CD14-positive monocyte (primary cell): ENCODE data around the gene MARVELD3. TPM values are rescaled to one million over a fixed set of nuclear protein-coding genes. Genes with fewer than 3 reads are reported as not detected.

Experiments used
- DNase-seq, 3 donors: peaks; one replicate each; pipeline ENCODE4 v3.0.0-alpha.2; 2011 to 2022
- H2AFZ ChIP-seq: 2 replicates; pipeline ENCODE4 v1.6.0; 2012; ENCODE audit warnings: mild to moderate bottlenecking, low read depth, low read length, inconsistent platforms; ENCODE audit not compliant: insufficient read depth, poor library complexity, severe bottlenecking
- H3K27ac ChIP-seq, 2 donors: 1 replicate in 1 of 2; 2 replicates in 1 of 2; pipeline ENCODE4 v1.5.1; 2012 to 2013; ENCODE audit warnings: low read length in 2 of 2, control low read depth in 1 of 2, inconsistent platforms in 1 of 2, low read depth in 1 of 2, mild to moderate bottlenecking in 1 of 2
- H3K27me3 ChIP-seq, 2 donors: one replicate each; pipeline versions ENCODE4 v1.6.0 to v1.6.1; 2011 to 2013; ENCODE audit warnings: low read length in 2 of 2; ENCODE audit not compliant: control insufficient read depth in 2 of 2, insufficient read depth in 2 of 2
- H3K36me3 ChIP-seq, 2 donors: replicated peaks in 1 of 2; 1 replicate in 1 of 2; 2 replicates in 1 of 2; pipeline versions ENCODE4 v1.5.1 to v1.6.1; 2012 to 2013; ENCODE audit warnings: low read length in 2 of 2, control low read depth in 1 of 2, inconsistent platforms in 1 of 2, mild to moderate bottlenecking in 1 of 2; ENCODE audit not compliant: insufficient read depth in 2 of 2, control insufficient read depth in 1 of 2
- H3K4me1 ChIP-seq, 2 donors: 1 replicate in 1 of 2; 2 replicates in 1 of 2; pipeline versions ENCODE4 v1.5.1 to v1.6.1; 2012 to 2013; ENCODE audit warnings: low read length in 2 of 2, control low read depth in 1 of 2, inconsistent platforms in 1 of 2, mild to moderate bottlenecking in 1 of 2, moderate library complexity in 1 of 2; ENCODE audit not compliant: insufficient read depth in 2 of 2, control insufficient read depth in 1 of 2
- H3K4me2 ChIP-seq: replicated peaks from 2 replicates; pipeline ENCODE3; 2012; ENCODE audit warnings: low read length, moderate library complexity, mild to moderate bottlenecking; ENCODE audit not compliant: poor library complexity, severe bottlenecking; ENCODE audit errors: extremely low read depth
- H3K4me3 ChIP-seq, 3 experiments: fragments of 200-600 bp in 1 of 3; sonication (generic) in 1 of 3; replicated peaks in 1 of 3; 1 replicate in 2 of 3; 2 replicates in 1 of 3; pipeline ENCODE4 v1.5.1; 2011 to 2013; ENCODE audit warnings: low read length in 3 of 3, mild to moderate bottlenecking in 3 of 3, control low read depth in 2 of 3, low read depth in 2 of 3, inconsistent platforms in 1 of 3, moderate library complexity in 1 of 3
- H3K79me2 ChIP-seq: 2 replicates; pipeline ENCODE4 v1.6.0; 2012; ENCODE audit warnings: mild to moderate bottlenecking, control low read depth, inconsistent platforms, low read length, moderate library complexity; ENCODE audit not compliant: insufficient read depth
- H3K9ac ChIP-seq: 2 replicates; pipeline ENCODE4 v1.6.0; 2017; ENCODE audit warnings: low read length, mild to moderate bottlenecking; ENCODE audit not compliant: insufficient read depth, poor library complexity, severe bottlenecking
- H3K9me3 ChIP-seq, 2 donors: replicated peaks in 1 of 2; 1 replicate in 1 of 2; 2 replicates in 1 of 2; pipeline versions ENCODE4 v1.5.1 to v1.6.1; 2012 to 2013; ENCODE audit warnings: low read length in 2 of 2, control low read depth in 1 of 2; ENCODE audit not compliant: control insufficient read depth in 1 of 2, insufficient read depth in 1 of 2
- H4K20me1 ChIP-seq: 2 replicates; pipeline ENCODE4 v1.6.0; 2012; ENCODE audit warnings: mild to moderate bottlenecking, low read length, control low read depth, moderate library complexity; ENCODE audit not compliant: insufficient read depth
- H3K27ac Mint-ChIP-seq, 7 donors: one replicate each; pipeline ENCODE4 v1.8.0; 2020; ENCODE audit warnings: mild to moderate bottlenecking in 7 of 7, mixed read lengths in 7 of 7, moderate library complexity in 6 of 7, inconsistent platforms in 2 of 7
- H3K27me3 Mint-ChIP-seq, 3 donors: one replicate each; pipeline ENCODE4 v1.8.0; 2021 to 2022; ENCODE audit warnings: low read depth in 3 of 3, mild to moderate bottlenecking in 3 of 3, mixed read lengths in 3 of 3, moderate library complexity in 3 of 3, inconsistent platforms in 1 of 3
- H3K36me3 Mint-ChIP-seq, 2 donors: one replicate each; pipeline ENCODE4 v1.8.0; 2020; ENCODE audit warnings: mixed read lengths in 2 of 2, inconsistent platforms in 1 of 2, mild to moderate bottlenecking in 1 of 2
- H3K4me1 Mint-ChIP-seq: one replicate; pipeline ENCODE4 v1.8.0; 2020; ENCODE audit warnings: mild to moderate bottlenecking, mixed read lengths
- H3K4me3 Mint-ChIP-seq, 2 donors: one replicate each; pipeline ENCODE4 v1.8.0; 2020; ENCODE audit warnings: mild to moderate bottlenecking in 2 of 2, mixed read lengths in 2 of 2, moderate library complexity in 1 of 2
- H3K9me3 Mint-ChIP-seq, 7 donors: one replicate each; pipeline ENCODE4 v1.8.0; 2020 to 2022; ENCODE audit warnings: mixed read lengths in 7 of 7, mild to moderate bottlenecking in 6 of 7, moderate library complexity in 6 of 7, inconsistent platforms in 2 of 7
- WGBS: methylation state at CpG from one replicate; pipeline ENCODE4 v1.1.5; 2013; ENCODE audit warnings: missing lambda C conversion rate; ENCODE audit not compliant: insufficient coverage; 5-methylcytosine and 5-hydroxymethylcytosine counted together
- intact Hi-C, 2 donors: fragments of 100-400 bp; cut with micrococcal nuclease; formaldehyde crosslinking; loops; one replicate each; pipeline versions ENCODE4 v1.15.0 to v1.15.1; 2023
- polyA plus RNA-seq, 3 donors: library from polyadenylated mRNA; depleted of rRNA in 1 of 3; unstranded in 2 of 3; stranded (reverse) in 1 of 3; fragments of 300-500 nt in 2 of 3; fragments of >200 nt in 1 of 3; fragmentation: Illumina TruSeq in 2 of 3; gene quantifications; 1 replicate in 2 of 3; 2 replicates in 1 of 3; pipeline ENCODE4 v1.2.3, GENCODE V29; 2012 to 2021
- TF ChIP-seq, protein P1 (sequence below): fragments of 200-600 bp; IDR thresholded peaks from one replicate; pipeline ENCODE4 v1.8.0; 2022; ENCODE audit warnings: antibody characterized with exemption, mild to moderate bottlenecking

Gene MARVELD3
- polyA plus RNA-seq, 3 donors = 0.12 TPM; not detected in 2

DNA sequence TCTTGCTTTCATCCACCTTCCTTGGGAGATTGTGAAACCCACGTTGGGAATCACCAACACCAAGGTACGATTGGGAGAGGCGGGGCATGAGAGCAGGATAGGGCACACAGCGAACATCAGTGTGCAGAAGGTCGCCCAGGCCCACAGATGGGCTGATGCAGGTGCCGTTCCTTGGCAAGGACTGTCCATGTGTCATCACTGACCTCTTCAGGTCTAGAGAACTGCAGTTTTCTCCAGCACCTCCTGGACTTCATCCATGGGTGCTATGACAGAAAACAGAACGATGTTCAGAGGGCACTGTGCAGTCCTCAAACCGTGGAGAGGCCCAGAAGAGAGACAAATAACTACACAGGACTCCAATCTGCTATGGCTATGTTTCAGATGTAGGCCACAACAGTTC is 25.2 kb upstream of the MARVELD3 start:
- Histone ChIP-seq H3K9me3 (no peaks in the 10 kb centered on the region), H3K9ac (no peak overlapping the region), H3K79me2 (no peaks in the 10 kb centered on the region), H3K36me3 (no peaks in the 10 kb centered on the region), H3K4me1 (no peaks in the 10 kb centered on the region), H2AFZ (no peak overlapping the region), H3K27me3 (no peaks in the 10 kb centered on the region), H3K27ac (no peak overlapping the region), H4K20me1 (no peaks in the 10 kb centered on the region), H3K4me2 (no peak overlapping the region), H3K4me3 (no peak overlapping the region)
- WGBS = 83% methylated on average over 8 of the region's 8 CpGs
- Mint-ChIP-seq H3K9me3 (peaks cover 0 to 7% (median 3%) of the 10 kb centered on the region in 7 donors), H3K4me3 (no peak overlapping the region), H3K36me3 (no peaks in the 10 kb centered on the region), H3K4me1 (no peaks in the 10 kb centered on the region), H3K27ac (no peak overlapping the region), H3K27me3 (peaks cover 0 to 12% (median 3%) of the 10 kb centered on the region in 3 donors)
- intact Hi-C loops = no loop called here
- TF ChIP-seq, protein P1, sequence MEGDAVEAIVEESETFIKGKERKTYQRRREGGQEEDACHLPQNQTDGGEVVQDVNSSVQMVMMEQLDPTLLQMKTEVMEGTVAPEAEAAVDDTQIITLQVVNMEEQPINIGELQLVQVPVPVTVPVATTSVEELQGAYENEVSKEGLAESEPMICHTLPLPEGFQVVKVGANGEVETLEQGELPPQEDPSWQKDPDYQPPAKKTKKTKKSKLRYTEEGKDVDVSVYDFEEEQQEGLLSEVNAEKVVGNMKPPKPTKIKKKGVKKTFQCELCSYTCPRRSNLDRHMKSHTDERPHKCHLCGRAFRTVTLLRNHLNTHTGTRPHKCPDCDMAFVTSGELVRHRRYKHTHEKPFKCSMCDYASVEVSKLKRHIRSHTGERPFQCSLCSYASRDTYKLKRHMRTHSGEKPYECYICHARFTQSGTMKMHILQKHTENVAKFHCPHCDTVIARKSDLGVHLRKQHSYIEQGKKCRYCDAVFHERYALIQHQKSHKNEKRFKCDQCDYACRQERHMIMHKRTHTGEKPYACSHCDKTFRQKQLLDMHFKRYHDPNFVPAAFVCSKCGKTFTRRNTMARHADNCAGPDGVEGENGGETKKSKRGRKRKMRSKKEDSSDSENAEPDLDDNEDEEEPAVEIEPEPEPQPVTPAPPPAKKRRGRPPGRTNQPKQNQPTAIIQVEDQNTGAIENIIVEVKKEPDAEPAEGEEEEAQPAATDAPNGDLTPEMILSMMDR = no peak
- no peak for DNase-seq

DNA sequence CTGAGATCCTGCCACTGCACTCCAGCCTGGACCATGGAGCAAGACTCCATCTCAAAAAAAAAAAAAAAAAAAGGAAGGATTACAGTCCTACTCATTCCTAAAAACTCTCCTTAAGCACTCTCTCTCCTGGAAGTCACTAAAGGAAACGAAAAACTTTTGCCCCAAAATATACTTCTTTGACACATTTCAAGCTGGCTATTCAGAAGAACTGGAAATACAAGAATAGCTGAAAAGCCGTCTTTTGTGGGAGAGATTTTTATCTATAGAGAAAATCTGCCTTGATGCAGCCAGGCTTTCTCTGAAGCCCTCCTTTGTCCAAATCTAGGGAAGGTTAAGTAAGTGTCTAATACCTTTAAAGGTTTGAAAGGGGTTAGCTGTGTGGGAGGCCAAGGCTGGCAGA is 16.9 kb upstream of the MARVELD3 start:
- no CpG with 5 or more reads among the region's 2 CpGs for WGBS
- Histone ChIP-seq H3K4me2 (no peak overlapping the region), H3K27me3 (peaks cover 0 to 3% of the 10 kb centered on the region in 2 donors), H3K79me2 (no peaks in the 10 kb centered on the region), H3K9me3 (no peaks in the 10 kb centered on the region), H3K36me3 (no peaks in the 10 kb centered on the region), H3K4me1 (no peaks in the 10 kb centered on the region), H3K4me3 (no peak overlapping the region), H3K27ac (no peak overlapping the region), H4K20me1 (no peaks in the 10 kb centered on the region), H3K9ac (no peak overlapping the region), H2AFZ (no peak overlapping the region)
- Mint-ChIP-seq H3K4me1 (no peaks in the 10 kb centered on the region), H3K36me3 (no peaks in the 10 kb centered on the region), H3K27me3 (peaks cover 13 to 30% (median 14%) of the 10 kb centered on the region in 3 donors), H3K27ac (no peak overlapping the region), H3K4me3 (no peak overlapping the region), H3K9me3 (peaks cover 0 to 4% (median 0%) of the 10 kb centered on the region in 7 donors)
- TF ChIP-seq, protein P1 = no peak
- intact Hi-C loops = no loop called here
- DNase-seq = no peak
